GM18498 (cell line): Measurements from ENCODE around the gene YARS2.

ENCODE experiments used
- ATAC-seq: cut with Tn5 transposase; IDR thresholded peaks from one replicate; pipeline ENCODE4 v1.9.1; 2021; ENCODE audit warnings: mild to moderate bottlenecking, moderate library complexity; ENCODE audit not compliant: unreplicated experiment

Gene YARS2

GRCh38 chr12:32755654-32756475 lies at the start of gene YARS2:
TSS of gene YARS2 (minus strand) at chr12:32755897. CDS start at chr12:32755874, 23 bp downstream.
- peak; percentile 90 for ATAC-seq

GRCh38 chr12:32804301-32804700 lies 48.6 kb upstream of the YARS2 start:
- no peak for ATAC-seq

GRCh38 chr12:32801269-32801980 lies 45.7 kb upstream of the YARS2 start:
- no peak for ATAC-seq

- no peak for ATAC-seq
Measured at GRCh38 chr12:32794281-32794680, 38.6 kb upstream of the YARS2 start.

- ATAC-seq = no peak
Measured at GRCh38 chr12:32789916-32790315, 34.2 kb upstream of the YARS2 start.

GRCh38 chr12:32789446-32789845 lies 33.7 kb upstream of the YARS2 start:
- ATAC-seq = no peak

GRCh38 chr12:32788405-32788804 lies 32.7 kb upstream of the YARS2 start:
- no peak for ATAC-seq

GRCh38 chr12:32785557-32785956 lies 29.9 kb upstream of the YARS2 start:
- no peak for ATAC-seq

GRCh38 chr12:32783029-32783428 lies 27.3 kb upstream of the YARS2 start:
- no peak for ATAC-seq

GRCh38 chr12:32780071-32780470 lies 24.4 kb upstream of the YARS2 start:
- no peak for ATAC-seq

GRCh38 chr12:32777691-32778175 lies 22.0 kb upstream of the YARS2 start:
- ATAC-seq = no peak

- no peak for ATAC-seq
Measured at GRCh38 chr12:32777159-32777558, 21.5 kb upstream of the YARS2 start.

GRCh38 chr12:32776258-32776657 lies 20.6 kb upstream of the YARS2 start:
- ATAC-seq = no peak

- ATAC-seq = no peak
Measured at GRCh38 chr12:32773691-32774090, 18.0 kb upstream of the YARS2 start.

- no peak for ATAC-seq
Measured at GRCh38 chr12:32770141-32770540, 14.4 kb upstream of the YARS2 start.

- no peak for ATAC-seq
Measured at GRCh38 chr12:32768518-32768917, 12.8 kb upstream of the YARS2 start.

- no peak for ATAC-seq
Measured at GRCh38 chr12:32765906-32766305, 10.2 kb upstream of the YARS2 start.

GRCh38 chr12:32761716-32762115 lies 6.0 kb upstream of the YARS2 start:
- peak; percentile 59 for ATAC-seq

GRCh38 chr12:32757157-32757556 lies 1.5 kb upstream of the YARS2 start:
- no peak for ATAC-seq

- no peak for ATAC-seq
Measured at GRCh38 chr12:32756476-32757066, 874 bp upstream of the YARS2 start.

- ATAC-seq = peak; percentile 74
Measured at GRCh38 chr12:32755051-32755653, 545 bp downstream of the YARS2 start.
